Activated naive CD4-positive, alpha-beta T cell treated with anti-CD3 and anti-CD28 coated beads for 36 hours (primary cell): Measurements from ENCODE around the gene CCNE1. TPM values are rescaled to one million over a fixed set of nuclear protein-coding genes. Genes with fewer than 3 reads are reported as not detected.

Source experiments
- total RNA-seq, 2 experiments: library from RNA; stranded (reverse); gene quantifications; one replicate each; pipeline ENCODE4 v1.2.3, GENCODE V29; 2021

The CCNE1 gene
- total RNA-seq, 2 experiments from 2014 or later = 31.2 to 34.1 TPM

Other genes starting within 250 kb of the CCNE1 start
- 10 to 100 TPM; 79.5 to 83.3 TPM for gene POP4, start 205.7 kb upstream of the CCNE1 start, total RNA-seq
- 10 to 100 TPM; 20.7 to 21.0 TPM for gene PLEKHF1, start 146.5 kb upstream of the CCNE1 start, total RNA-seq
- gene C19orf12, start 96.7 kb upstream of the CCNE1 start, total RNA-seq = 10 to 100 TPM; 21.6 to 24.3 TPM
- 10 to 100 TPM; 65.9 to 69.8 TPM for gene URI1, start 130.2 kb downstream of the CCNE1 start, total RNA-seq